H1 (cell line): ENCODE measurements around the gene TMEM30A.

Source experiments
- EZH2 ChIP-seq: fragments of 200-600 bp; sonication (generic); IDR thresholded peaks from 2 replicates; pipeline ENCODE4 v1.7.1; 2012; ENCODE audit warnings: low read depth, mild to moderate bottlenecking, moderate library complexity, low read length, inconsistent platforms; ENCODE audit not compliant: severe bottlenecking
- SIX5 ChIP-seq: IDR thresholded peaks from 2 replicates; pipeline ENCODE4 v1.6.1; 2011; ENCODE audit warnings: mild to moderate bottlenecking, low read depth, low read length

GRCh38 chr6:75223428-75223827 is 61.2 kb downstream of the TMEM30A start:
- no peak for TF ChIP-seq EZH2
- TF ChIP-seq SIX5 = no peak
